HCT116 (cell line): ENCODE results near the gene TUBA4B. TPM values are rescaled to one million over a fixed set of nuclear protein-coding genes. Genes with fewer than 3 reads are reported as not detected.

ENCODE experiments used
- ATAC-seq: fragments of 200-7000 bp; cut with Tn5 transposase; 2 replicates; pipeline ENCODE4 v1.9.1; 2020; ENCODE audit warnings: mild to moderate bottlenecking, moderate library complexity
- BruUV-seq: library from RNA; stranded (reverse); fragments of 400-500 nt; replicated peaks from 2 replicates; lab custom pipeline; 2021; lab: Mats Ljungman, UMichigan
- CTCF ChIA-PET: fragments of 300-600 bp; sonication (Branson Sonifier 250); formaldehyde crosslinking; loops from one replicate; lab custom pipeline; 2021; ENCODE audit warnings: antibody characterized with exemption; lab: Charles Lee
- POLR2A ChIA-PET: fragments of 300-600, 350-600 bp; sonication (Branson Sonifier 250); formaldehyde crosslinking; loops from one replicate; lab custom pipeline; 2021; ENCODE audit warnings: antibody characterized with exemption; lab: Charles Lee
- RAD21 ChIA-PET, 2 experiments: fragments of 300-600 bp; sonication (Branson Sonifier 250); formaldehyde crosslinking; loops; one replicate each; lab custom pipeline; 2023; ENCODE audit warnings: low total read pairs in 2 of 2; ENCODE audit not compliant: uncharacterized antibody in 2 of 2, unreplicated experiment in 2 of 2, low non-redundant PET in 1 of 2; lab: Charles Lee
- DNase-seq: peaks from one replicate; pipeline ENCODE4 v3.0.0-alpha.2; 2010; ENCODE audit warnings: low read depth, low spot score
- H2AFZ ChIP-seq: fragments of 200-600 bp; shearing (Covaris generic), sonication (generic); 2 replicates; pipeline ENCODE4 v1.6.1; 2017; ENCODE audit warnings: low read depth, mixed run types, mixed read lengths, antibody characterized with exemption, low read length; ENCODE audit not compliant: poor library complexity, severe bottlenecking
- H3K27ac ChIP-seq: 2 replicates; pipeline ENCODE4 v1.5.1; 2012; ENCODE audit warnings: low read depth, low read length
- H3K27me3 ChIP-seq: fragments of 200-600 bp; sonication (generic); 2 replicates; pipeline ENCODE4 v1.6.1; 2016; ENCODE audit warnings: mixed run types, low read length, mixed read lengths; ENCODE audit not compliant: insufficient read depth
- H3K36me3 ChIP-seq, 2 experiments: fragments of 200-500 bp in 1 of 2; fragments of 200-600 bp in 1 of 2; sonication (Bioruptor generic) in 1 of 2; sonication (generic) in 1 of 2; 2 replicates each; pipeline versions ENCODE4 v1.5.1 to v1.6.1; 2014 to 2016; ENCODE audit warnings: low read length in 2 of 2, inconsistent platforms in 1 of 2, mixed read lengths in 1 of 2, mixed run types in 1 of 2; ENCODE audit not compliant: insufficient read depth in 2 of 2, control insufficient read depth in 1 of 2
- H3K4me1 ChIP-seq, 2 experiments: fragments of 200-600 bp in 1 of 2; sonication (generic) in 1 of 2; 2 replicates each; pipeline versions ENCODE4 v1.5.1 to v1.6.1; 2012 to 2017; ENCODE audit warnings: low read length in 2 of 2, inconsistent platforms in 1 of 2, mild to moderate bottlenecking in 1 of 2, mixed read lengths in 1 of 2, mixed run types in 1 of 2, moderate library complexity in 1 of 2; ENCODE audit not compliant: insufficient read depth in 2 of 2, control insufficient read depth in 1 of 2
- H3K4me2 ChIP-seq: fragments of 200-600 bp; sonication (generic); 2 replicates; pipeline ENCODE4 v1.6.1; 2017; ENCODE audit warnings: mixed run types, low read length, mixed read lengths
- H3K4me3 ChIP-seq, 2 experiments: fragments of 200-600 bp in 1 of 2; sonication (generic) in 1 of 2; replicated peaks in 1 of 2; 2 replicates each; pipeline ENCODE4 v1.5.1; 2011 to 2016; ENCODE audit warnings: low read length in 2 of 2, control low read depth in 1 of 2, low read depth in 1 of 2, mild to moderate bottlenecking in 1 of 2, mixed read lengths in 1 of 2, mixed run types in 1 of 2
- H3K79me2 ChIP-seq: fragments of 200-600 bp; sonication (generic); 2 replicates; pipeline ENCODE4 v1.6.1; 2017; ENCODE audit warnings: mild to moderate bottlenecking, mixed run types, low read length, moderate library complexity, mixed read lengths; ENCODE audit not compliant: insufficient read depth
- H3K9ac ChIP-seq: fragments of 200-600 bp; sonication (generic); 2 replicates; pipeline ENCODE4 v1.6.1; 2016; ENCODE audit warnings: low read length, mixed read lengths
- H3K9me2 ChIP-seq: fragments of 200-600 bp; sonication (generic), shearing (Covaris generic); 2 replicates; pipeline ENCODE4 v1.6.1; 2017; ENCODE audit warnings: mixed run types, mild to moderate bottlenecking, moderate library complexity; ENCODE audit not compliant: insufficient read depth
- H3K9me3 ChIP-seq, 2 experiments: fragments of 200-500 bp in 1 of 2; fragments of 200-600 bp in 1 of 2; sonication (Bioruptor generic) in 1 of 2; sonication (generic) in 1 of 2; 2 replicates each; pipeline ENCODE4 v1.6.1; 2014 to 2017; ENCODE audit warnings: low read length in 2 of 2, mixed read lengths in 2 of 2, inconsistent platforms in 1 of 2, low read depth in 1 of 2, mild to moderate bottlenecking in 1 of 2, mixed run types in 1 of 2, moderate library complexity in 1 of 2; ENCODE audit not compliant: control insufficient read depth in 1 of 2, insufficient read depth in 1 of 2
- H4K20me1 ChIP-seq: fragments of 200-600 bp; sonication (generic), shearing (Covaris generic); 2 replicates; pipeline ENCODE4 v1.6.1; 2017; ENCODE audit warnings: mixed run types, mild to moderate bottlenecking, moderate library complexity; ENCODE audit not compliant: insufficient read depth
- CBX3 ChIP-seq: IDR thresholded peaks from 2 replicates; pipeline ENCODE4 v1.6.1; 2012; ENCODE audit warnings: low read depth
- FOSL1 ChIP-seq: IDR thresholded peaks from 2 replicates; pipeline ENCODE4 v1.6.1; 2012; ENCODE audit warnings: low read depth
- MAX ChIP-seq: IDR thresholded peaks from 2 replicates; pipeline ENCODE4 v1.6.1; 2012
- SRF ChIP-seq: IDR thresholded peaks from 2 replicates; pipeline ENCODE4 v1.6.1; 2012; ENCODE audit warnings: low read depth
- TCF7L2 ChIP-seq: IDR thresholded peaks from 2 replicates; pipeline ENCODE4 v1.7.0; 2011; ENCODE audit warnings: borderline replicate concordance, inconsistent platforms; ENCODE audit not compliant: insufficient read depth, insufficient read length; ENCODE audit errors: extremely low read depth
- ZBTB33 ChIP-seq: IDR thresholded peaks from 2 replicates; pipeline ENCODE4 v1.6.1; 2011; ENCODE audit warnings: mild to moderate bottlenecking, low read length, moderate library complexity; ENCODE audit not compliant: insufficient replicate concordance; ENCODE audit errors: extremely low read depth
- intact Hi-C: fragments of 100-400 bp; cut with micrococcal nuclease; formaldehyde crosslinking; loops from 2 replicates; pipeline ENCODE4 v1.10.0; 2022
- total RNA-seq: library from RNA; stranded (reverse); gene quantifications from one replicate; pipeline ENCODE4 v1.2.1, GENCODE V29; 2021; ENCODE audit not compliant: unreplicated experiment

Gene TUBA4B
- total RNA-seq, 1 experiment from 2014 or later: not detected

- RAD21 ChIA-PET: no interaction called here
- Histone ChIP-seq H3K9me3 (no peaks in the 10 kb centered on the region), H3K4me3 (no peak overlapping the region)
These were observed 1.4 kb upstream of the TUBA4B start for GRCh38 chr2:219251656-219252055.

More at GRCh38 chr2:219251656-219252055, 1.4 kb upstream of the TUBA4B start:
- no peak overlapping the region for H2AFZ ChIP-seq
- H3K27me3 ChIP-seq: peaks cover 5% of the 10 kb centered on the region; the same call in 1 of the 2 replicates
- no peak overlapping the region for H3K9ac ChIP-seq
- H3K36me3 ChIP-seq: peaks cover 3 to 5% of the 10 kb centered on the region in 2 experiments; a peak in 2 of 4 replicates
- ChIA-PET CTCF (interaction anchor here (2.1 to 2.3 kb wide), 2 partner anchors 27 to 43 kb away, joined by 6 to 8 read pairs; no protein-coding TSS in a partner anchor), POLR2A (interaction anchor here (1.4 to 2.0 kb wide), 2 partner anchors 23 to 27 kb away, joined by 4 to 5 read pairs; partner anchors contain the start of gene DNAJB2)
- H3K79me2 ChIP-seq: peaks cover 24% of the 10 kb centered on the region; the same call in 1 of the 2 replicates
- no peaks in the 10 kb centered on the region for H4K20me1 ChIP-seq
- ATAC-seq: no peak
- intact Hi-C loops: loop anchor here (2.0 kb wide), 1 partner anchor 43 kb away; no protein-coding TSS in a partner anchor
- H3K9me2 ChIP-seq: no peaks in the 10 kb centered on the region
- TF ChIP-seq SRF (no peak), FOSL1 (no peak), TCF7L2 (no peak), CBX3 (no peak), ZBTB33 (no peak), MAX (no peak)
- peaks cover 31 to 63% of the 10 kb centered on the region in 2 experiments for H3K4me1 ChIP-seq
- H3K4me2 ChIP-seq: peak overlapping the region; percentile 97
- no TSS peak for BruUV-seq
- no peak for DNase-seq
- no peak overlapping the region for H3K27ac ChIP-seq
